ENCODE results near the gene IFNA14.
"Not testable (repeated sequence)": the region's sequence is repeated elsewhere in the genome, so short reads cannot be mapped to it uniquely, and the experiment has no call there.

Gene IFNA14

DNA sequence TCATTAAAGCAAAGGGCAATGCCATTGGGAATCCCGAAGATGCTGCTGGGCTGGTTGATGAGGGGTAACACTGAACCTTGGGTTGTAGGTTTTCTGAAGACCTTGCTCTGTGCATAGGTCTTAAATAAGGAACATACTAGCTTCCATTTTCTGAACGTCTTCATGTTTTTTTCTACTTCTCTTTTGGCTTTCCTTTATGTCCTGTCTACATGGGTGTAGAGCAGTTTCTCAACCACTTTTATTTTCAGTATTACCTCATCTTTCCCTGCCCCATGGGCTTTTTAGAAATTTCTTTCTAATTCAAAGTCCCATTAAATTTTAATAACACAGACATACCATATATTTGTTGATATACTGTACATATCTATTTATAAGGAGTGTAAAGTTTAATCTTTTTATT, at the start of gene IFNA14:
IFNA14 (minus strand) TSS at position 95 of the 400 bp plus-strand sequence; CDS start at position 25, 70 bp downstream.
- DNase-seq, result no peak

DNA sequence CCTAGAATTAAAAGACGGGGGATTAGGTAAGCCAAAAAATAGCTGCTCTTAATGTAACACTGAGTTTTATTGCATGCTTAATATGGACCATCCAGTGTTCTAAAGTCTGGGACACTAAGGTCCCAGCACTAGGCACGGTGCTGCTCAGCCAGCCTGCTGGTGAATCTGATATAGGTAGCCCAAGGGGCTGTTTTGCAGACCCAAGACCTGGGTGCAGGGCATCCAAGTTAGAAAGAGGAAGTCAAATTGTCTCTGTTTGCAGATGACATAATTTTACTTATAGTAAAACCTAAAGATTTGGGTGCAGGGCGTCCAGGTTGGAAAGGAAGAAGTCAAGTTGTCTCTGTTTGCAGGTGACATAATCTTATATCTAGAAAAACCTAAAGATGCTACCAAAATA, 47.5 kb upstream of the IFNA14 start:
- DNase-seq, result no peak

DNA sequence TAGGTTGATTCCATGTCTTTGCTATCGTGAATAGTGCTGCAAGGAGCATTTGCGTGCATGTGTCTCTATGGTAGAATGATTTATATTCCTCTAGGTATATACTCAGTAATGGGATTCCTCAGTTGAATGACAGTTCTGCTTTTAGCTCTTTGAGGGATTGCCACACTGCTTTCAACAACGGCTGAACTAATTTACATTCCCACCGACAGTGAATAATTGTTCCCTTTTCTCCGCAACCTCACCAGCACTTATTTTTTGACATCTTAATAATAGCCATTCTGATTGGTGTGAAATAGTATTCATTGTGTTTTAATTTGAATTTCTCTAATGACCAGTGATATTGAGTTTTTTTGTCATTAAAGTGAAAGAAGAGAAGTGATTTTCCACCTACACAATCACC, 46.9 kb upstream of the IFNA14 start:
- no peak for DNase-seq

DNA sequence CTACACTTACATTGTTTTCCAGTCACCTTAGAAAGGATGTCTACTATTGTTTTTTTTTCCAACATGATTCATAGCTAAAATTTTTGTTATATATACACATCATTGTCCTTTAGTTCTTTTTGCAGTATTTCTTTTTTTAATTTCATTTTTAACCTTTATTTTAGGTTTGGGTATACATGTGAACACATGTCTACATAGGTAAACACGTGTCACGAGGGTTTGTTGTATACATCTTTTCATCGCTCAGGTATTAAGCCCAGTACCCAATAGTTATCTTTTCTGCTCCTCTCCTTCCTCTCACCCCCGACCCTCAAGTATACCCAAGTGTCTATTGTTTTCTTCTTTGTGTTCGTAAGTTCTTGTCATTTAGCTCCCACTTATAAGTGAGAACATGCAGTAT, 46.3 kb upstream of the IFNA14 start:
- no peak for DNase-seq

GRCh38 chr9:21281275-21281674, 41.5 kb upstream of the IFNA14 start:
- DNase-seq, result no peak

GRCh38 chr9:21268347-21268657, 28.5 kb upstream of the IFNA14 start:
- no peak for DNase-seq

DNA sequence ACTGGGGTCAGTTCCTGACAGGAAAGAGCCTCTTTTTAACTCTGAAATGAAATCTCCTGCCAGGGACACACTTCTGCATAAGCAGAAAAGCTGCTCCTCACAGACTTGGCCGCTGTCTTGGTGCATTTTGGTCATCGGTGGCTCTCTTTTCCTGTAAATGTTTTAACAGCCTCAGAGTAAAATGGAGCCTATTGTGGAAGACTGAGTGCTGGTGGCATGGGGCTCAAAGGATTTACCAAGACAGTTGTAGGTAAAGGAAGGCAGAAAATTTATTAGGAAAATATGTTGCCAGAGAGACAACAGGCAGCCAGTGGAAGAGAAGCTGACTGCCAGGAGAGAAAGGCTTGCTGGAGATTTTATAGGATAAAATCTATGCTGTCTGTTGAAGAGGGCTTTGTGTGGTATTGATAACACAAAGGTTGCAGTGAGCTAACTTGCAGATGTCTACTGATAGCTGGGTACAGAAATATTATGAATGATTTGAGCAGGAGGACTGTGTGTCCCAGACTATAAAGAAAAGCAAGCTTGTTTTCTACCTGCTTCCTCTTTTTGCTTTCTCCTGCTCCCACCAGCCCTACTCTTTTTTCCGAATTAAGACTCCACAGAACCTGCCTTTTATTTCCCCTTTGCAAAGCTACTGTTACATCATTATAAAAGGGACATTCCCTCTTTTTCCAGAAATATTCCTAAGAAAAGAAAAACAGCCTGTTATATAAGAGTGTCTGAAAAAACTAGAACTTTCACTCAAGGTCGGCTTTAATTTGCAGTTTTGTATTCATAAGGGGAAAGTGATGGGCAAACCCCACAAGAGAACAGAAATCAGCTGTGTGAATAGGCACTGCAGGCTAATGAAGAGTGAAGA, 27.9 kb upstream of the IFNA14 start:
- no peak for DNase-seq

DNA sequence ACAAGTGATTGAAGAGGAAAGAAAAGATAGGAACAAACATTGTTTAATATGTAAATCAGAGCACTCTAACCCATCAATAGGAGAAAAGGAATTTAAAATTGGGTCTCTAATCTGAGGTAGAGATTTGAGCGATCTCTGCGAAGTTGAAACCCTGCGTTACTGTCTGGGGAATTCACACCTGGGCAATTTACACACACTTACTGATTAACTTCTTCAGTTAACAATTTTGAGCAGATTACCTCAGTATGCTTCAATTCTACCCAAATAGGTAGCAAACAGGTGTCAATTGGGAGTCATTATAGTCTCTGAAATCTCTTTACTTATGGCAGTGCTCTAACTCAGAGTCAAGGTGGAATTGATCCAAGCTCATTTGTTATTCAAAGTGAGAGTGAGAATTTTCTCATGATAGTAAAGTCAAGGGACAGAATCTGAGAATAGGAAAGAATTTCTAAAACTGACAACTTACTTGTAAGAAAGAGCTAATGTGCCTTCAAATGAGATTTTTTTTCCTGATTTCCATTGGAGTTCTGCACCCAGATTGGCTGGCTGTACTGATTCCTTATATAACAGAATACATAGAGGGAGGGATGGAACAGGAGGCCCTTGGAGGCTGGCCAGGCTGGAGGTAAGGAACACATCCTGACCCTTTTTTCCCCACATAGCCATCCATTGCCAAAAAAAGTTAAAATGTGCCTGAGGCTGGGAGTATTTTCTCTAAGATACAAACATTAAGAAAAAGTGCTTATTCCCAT, 27.1 kb upstream of the IFNA14 start:
- no peak for DNase-seq

GRCh38 chr9:21265421-21266189, 25.8 kb upstream of the IFNA14 start:
- no peak for DNase-seq

- DNase-seq, result no peak
Measured at GRCh38 chr9:21255538-21256212, 15.9 kb upstream of the IFNA14 start.

- no peak for DNase-seq
Measured at GRCh38 chr9:21252721-21253547, 13.1 kb upstream of the IFNA14 start.

- DNase-seq, result no peak
Measured at GRCh38 chr9:21251638-21252037, 11.8 kb upstream of the IFNA14 start.

DNA sequence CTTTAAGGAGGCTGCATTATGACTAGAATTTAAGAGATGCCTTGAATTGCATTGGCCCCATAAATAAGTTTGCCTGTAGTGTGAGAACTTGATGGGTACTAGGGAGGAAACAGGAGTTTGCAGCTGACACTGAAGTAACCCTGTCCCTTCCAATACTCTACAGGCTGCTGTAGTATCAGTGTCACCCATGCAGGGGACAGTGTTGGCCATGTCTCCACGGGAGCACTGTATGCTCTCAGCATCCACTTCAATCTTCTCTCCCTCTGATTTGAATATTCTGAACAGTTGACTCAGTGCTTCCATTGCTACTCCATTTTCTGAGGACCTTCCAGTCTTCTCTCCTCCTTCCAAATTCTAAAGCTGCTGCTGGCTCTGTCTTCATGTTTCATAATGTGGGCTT, 11.4 kb upstream of the IFNA14 start:
- DNase-seq, result no peak

DNA sequence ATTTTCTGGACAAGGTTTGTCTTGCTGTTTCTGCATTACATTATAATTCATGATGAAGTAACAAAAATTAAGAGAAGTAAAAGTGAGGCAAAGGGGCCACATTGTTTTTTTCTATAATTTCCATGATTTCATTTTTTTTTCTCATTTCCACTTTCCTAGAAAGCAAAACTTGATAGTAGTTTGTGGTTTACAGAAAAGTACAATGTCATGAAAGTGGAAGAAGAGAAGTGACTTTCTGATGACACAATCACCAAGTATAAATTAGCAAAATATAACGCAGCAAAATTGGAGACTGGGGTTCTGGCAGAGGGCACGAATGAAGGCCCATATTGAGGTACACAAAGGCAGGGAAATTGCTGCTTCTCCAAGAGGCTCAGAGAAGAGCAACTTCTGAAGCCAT, 5.0 kb upstream of the IFNA14 start:
- DNase-seq, result no peak

- DNase-seq, result not testable (repeated sequence)
Measured at GRCh38 chr9:21236360-21236714, 3.5 kb downstream of the IFNA14 start.

DNA sequence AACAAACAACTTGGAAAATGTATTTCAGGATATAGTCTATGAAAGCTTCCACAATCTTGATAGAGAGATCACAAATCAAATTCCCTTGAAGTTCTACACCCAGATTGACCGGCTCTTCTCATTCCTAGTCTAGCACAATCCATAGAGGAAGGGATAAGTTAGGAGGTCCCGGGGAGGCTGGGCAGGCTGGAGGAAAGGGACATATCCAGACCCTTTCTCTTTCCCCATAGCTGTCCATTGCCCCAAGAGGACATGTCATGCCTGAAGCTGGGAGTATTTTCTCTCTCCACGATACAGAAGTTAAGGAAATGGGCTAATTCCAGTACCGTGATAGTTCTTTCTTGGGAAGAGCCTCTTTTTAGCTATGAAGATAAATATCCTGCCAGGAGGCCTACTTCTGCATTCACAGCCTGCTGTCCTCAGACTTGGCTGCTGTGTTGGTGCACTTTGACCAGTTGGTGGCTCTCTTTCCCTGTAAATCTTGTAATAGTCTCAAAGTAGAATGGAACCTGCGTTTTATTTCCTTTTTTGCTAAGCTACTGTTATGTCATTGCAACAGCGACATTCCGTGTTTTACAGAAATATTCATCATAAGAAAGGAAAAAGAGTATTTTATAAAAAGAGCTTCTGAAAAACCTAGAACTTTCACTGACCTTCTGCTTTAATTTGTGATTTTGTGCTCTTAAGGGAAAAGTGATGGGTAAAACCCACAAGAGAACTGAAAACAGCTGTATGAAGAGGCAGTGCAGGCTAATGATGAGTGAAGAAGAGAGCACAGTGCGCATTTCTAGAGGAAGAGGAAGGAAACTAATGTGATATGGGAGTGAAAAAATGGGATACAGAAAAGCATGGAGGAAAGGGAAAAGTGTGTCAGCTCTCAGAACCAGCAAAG, 4.1 kb downstream of the IFNA14 start:
- not testable (repeated sequence) for DNase-seq

DNA sequence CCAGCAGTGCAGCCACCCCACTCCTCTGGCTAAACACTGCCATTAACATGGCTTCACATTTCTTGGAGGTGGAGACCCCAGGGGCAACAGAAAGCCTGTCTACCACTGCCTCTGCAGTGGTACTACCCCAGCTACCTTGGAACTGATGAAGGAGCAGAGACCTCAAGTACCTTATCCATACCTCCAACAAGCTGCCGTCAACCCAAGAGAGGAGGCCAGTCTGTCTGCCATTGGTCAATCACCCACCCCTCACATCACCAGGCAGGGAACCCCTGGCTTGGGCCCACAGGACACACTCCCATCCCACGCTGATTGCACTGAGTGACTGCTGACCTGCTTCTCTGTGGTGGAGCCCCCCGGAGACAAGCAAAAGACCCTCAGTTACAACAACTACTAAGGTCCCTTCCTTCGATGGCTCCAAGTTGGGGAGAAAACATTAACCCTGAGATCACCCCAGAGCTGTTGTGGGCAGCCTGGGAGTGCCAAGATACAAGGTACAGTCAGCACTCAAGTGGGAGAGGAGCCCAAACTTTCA, 5.6 kb downstream of the IFNA14 start:
- no peak for DNase-seq

DNA sequence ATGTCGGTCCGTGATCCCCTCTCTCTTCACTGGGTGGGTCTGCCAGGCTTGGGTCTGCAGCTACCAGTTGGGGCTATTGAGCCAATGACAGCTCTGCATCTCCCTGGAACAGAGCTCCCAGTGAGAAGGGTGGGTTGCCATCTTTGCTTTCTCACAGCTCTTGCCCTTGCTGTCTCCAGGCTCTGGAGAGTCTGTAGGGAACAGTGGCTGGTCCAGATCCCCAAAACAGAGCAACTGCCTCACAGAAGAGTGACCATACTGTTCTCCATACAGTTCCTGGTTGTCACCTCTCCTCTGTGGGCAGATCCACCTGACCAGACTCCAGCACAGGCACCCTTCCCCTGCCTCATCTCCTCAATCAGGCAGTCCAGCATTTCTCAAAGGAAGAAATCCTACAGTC, 6.5 kb downstream of the IFNA14 start:
- no peak for DNase-seq

GRCh38 chr9:21228122-21228521, 11.7 kb downstream of the IFNA14 start, which contains the start of gene IFNA17:
IFNA17 (minus strand) TSS chr9:21228222; CDS start chr9:21228173, 49 bp downstream.
- DNase-seq, result no peak

GRCh38 chr9:21217211-21217610, 22.6 kb downstream of the IFNA14 start, which contains the start of gene IFNA16:
IFNA16 (minus strand) TSS chr9:21217311; CDS start chr9:21217305, 6 bp downstream.
- not testable (repeated sequence) for DNase-seq

Measured in stimulated activated CD4-positive, alpha-beta T cell treated with anti-CD3 and anti-CD28 coated beads, Interleukin-1b, Interleukin-23, amount 100 ng/mL, for 48 hours (primary cell).